GM10266 (cell line): ENCODE results near the gene CHSY1.

Experiments used
- DNase-seq: peaks from one replicate; pipeline ENCODE4 v3.0.0; 2012; ENCODE audit errors: extremely low spot score
- TF ChIP-seq, protein P1 (sequence below): IDR thresholded peaks from 2 replicates; pipeline ENCODE4 v1.5.1; 2012; ENCODE audit warnings: mild to moderate bottlenecking, low read depth; ENCODE audit not compliant: control insufficient read depth, insufficient read depth; ENCODE audit errors: missing control alignments

Gene CHSY1

DNA sequence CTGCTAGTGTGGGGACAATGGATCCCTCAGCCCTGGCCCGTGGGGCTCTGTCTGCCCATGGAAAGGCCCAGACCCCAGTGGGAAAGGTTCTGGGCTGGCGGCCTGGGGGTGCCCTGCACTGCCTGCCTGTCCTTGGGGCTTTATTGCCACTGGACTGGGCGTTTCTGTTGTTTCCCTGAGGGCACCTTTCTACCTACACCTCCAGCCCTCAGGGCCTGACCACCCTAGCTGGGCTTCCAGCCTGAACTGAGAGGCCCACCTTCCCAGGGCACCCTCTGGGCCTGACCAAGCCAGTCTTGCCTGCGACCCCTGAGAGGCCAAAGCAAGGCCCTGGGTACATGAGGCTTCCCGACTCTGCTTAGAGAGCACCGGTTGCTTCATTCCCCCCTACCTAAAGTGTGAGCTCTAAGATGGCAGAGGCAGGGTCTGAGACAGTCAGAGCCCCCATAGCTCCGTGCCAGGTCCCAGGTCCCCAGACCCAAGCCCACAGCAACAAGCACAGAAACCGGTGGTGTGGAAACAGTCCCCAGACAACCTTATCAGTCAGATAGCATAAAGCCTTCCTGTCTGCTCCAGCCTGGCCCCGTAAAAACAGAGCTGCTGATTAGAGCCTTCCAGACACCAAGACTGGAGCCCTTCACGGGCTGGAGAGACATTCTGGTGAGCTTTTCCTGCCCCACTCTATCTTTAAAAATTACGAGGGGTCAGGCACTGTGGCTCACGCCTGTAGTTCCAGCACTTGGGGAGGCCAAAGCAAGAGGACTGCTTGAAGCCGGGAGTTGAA is 102.8 kb downstream of the CHSY1 start:
- TF ChIP-seq, protein P1, sequence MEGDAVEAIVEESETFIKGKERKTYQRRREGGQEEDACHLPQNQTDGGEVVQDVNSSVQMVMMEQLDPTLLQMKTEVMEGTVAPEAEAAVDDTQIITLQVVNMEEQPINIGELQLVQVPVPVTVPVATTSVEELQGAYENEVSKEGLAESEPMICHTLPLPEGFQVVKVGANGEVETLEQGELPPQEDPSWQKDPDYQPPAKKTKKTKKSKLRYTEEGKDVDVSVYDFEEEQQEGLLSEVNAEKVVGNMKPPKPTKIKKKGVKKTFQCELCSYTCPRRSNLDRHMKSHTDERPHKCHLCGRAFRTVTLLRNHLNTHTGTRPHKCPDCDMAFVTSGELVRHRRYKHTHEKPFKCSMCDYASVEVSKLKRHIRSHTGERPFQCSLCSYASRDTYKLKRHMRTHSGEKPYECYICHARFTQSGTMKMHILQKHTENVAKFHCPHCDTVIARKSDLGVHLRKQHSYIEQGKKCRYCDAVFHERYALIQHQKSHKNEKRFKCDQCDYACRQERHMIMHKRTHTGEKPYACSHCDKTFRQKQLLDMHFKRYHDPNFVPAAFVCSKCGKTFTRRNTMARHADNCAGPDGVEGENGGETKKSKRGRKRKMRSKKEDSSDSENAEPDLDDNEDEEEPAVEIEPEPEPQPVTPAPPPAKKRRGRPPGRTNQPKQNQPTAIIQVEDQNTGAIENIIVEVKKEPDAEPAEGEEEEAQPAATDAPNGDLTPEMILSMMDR = no peak
- DNase-seq = no peak

DNA sequence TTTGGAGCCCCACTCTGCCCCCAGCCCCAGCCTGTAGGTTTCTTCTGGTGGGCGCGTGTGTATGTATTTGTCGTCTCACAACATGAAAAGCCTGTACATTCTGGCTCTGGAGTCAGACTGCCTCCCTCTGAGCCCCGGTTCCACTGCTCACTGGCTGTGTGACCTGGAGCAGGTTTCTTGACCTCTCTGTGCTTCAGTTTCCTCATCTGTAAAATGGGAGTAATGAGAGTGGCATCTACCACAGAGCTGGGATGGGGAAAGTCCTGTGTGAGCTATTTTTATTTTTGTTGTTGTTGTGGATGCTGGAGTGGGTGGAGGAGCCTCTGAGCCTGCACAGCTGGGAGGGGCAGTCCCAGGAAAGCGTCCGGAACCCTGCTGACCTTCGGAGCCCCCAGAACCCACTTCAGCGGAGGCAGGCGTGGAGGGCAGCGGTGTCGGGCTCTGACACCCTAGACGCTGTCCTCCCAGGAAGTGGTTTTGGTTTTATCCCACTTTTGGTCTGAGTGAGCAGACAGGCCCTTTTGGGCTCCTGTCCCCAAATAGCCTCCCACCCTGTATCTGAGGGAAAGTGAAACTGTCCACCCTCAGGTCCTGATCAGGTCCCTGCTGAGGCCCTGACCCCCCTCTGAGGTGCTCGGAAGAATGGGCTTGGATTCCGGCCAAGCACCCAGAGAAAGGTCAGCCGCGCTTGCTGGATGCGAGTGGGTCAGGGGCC is 103.5 kb downstream of the CHSY1 start:
- peak; percentile 45 for DNase-seq
- TF ChIP-seq, protein P1 = no peak

DNA sequence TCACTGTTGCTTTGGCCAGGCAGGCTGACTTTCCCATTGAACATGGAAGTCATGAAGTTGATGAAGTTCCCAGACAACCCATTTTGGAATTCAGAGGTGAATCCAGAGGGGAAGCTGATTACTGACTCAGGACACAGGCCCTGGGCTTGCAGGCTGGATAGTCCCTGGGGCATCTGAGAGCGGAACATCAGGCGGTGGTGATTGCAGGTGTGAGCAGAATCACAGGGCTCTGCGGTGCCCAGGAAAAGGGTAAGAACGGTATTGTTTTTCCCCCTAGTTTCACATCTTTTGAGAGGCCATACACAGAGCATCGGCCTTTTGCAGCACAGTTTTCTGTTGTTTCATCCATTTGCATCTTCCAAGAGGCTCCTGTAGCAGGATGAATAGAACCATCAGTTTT is 104.7 kb downstream of the CHSY1 start:
- TF ChIP-seq, protein P1 = no peak
- no peak for DNase-seq

DNA sequence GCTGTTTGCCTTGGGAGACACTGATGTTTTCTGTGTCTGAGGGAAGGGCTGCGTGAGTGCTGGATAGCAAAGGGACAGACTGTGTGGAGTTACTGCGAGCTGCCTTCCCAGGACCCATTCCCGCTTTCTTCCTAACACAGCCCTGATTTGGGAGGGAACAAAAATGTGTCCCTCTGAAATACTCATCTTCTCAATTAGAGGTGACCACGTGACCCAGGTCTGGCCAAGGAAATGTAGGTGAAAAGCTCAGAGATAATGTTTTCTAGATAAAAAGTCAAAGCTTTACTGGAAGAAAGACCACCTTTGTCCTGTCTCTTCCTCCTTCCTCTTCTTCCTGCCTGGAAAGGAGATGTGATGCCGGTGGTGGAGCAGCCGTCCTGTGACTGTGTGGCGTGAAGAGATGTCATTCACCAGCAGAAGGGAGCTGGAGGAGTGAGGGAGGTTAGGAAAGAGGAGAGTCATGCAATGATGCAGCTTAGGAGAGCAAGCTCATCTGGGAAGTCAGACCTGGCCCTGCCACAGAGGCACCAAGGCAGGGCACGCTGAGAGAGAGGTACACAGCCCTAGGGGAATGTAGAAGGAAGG is 105.6 kb downstream of the CHSY1 start:
- TF ChIP-seq, protein P1 = no peak
- no peak for DNase-seq

DNA sequence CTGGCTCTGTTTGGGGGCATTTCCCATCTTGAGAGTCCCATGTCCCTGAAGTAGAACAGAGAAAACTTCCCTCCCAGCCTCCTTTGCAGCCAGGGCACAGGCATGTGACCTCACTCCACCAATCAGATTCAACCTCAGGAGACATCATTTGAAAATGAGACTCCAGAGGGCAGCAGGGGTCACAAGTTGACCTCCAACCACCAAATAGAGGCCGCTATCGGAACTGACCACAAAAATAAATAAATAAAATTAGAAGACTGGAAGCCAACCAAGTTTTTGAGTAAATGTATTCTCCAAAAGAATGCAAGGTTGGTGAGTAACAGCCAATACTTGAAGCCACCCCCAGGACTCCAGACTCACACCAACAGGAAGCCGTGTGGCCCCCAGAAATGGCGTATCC is 106.5 kb downstream of the CHSY1 start:
- DNase-seq = no peak
- TF ChIP-seq, protein P1 = no peak

DNA sequence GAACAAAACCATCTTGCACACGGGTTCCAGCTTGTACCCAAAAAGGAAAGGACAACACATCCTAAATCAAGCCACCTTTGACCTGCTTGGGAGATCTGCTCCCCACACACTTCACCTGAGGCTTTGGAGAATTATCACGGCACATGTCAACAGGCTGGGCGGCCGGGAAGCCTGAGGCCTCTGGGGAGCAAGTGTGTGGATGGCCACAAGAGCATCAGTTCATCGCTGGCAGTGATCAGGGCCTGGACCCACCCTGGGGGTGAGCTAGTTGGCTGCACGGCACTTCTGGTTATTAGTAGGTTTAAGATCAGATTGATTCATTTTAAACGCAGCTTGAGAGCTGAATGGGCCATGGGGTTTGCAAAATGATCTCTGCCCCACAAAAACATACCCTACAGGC is 108.5 kb downstream of the CHSY1 start:
- DNase-seq = no peak
- TF ChIP-seq, protein P1 = no peak

DNA sequence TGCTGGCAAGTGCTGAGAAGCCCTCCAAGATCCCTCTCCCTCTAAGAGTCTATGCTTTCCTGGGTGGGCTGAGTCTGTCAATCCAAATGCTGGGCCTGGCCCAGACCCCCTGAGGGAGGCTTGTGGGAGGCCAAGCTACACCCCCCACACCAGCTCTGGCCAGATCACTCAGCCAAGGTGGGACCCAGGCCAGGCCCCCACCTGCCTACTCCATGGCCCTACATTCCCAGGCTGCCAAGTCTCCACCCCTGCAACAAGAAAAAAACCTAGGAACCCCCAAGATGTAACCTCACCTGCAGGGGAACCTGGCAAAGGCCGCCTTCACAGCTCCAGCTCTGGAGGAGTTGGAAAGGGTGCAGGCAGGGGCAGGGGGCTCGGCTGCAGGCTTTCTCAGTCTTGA is 109.1 kb downstream of the CHSY1 start:
- DNase-seq = no peak
- TF ChIP-seq, protein P1 = no peak
